Activated T-cell treated with anti-CD3 and anti-CD28 coated beads, Interleukin-2, amount 50 U/mL, for 24 hours (primary cell): Measurements from ENCODE around the gene HDHD2.

ENCODE experiments used
- DNase-seq: peaks from one replicate; pipeline ENCODE4 v3.0.0-alpha.2; 2020
- H3K27ac Mint-ChIP-seq: 2 replicates; pipeline ENCODE4 v1.8.0; 2020; ENCODE audit warnings: mild to moderate bottlenecking, mixed read lengths
- H3K27me3 Mint-ChIP-seq: 2 replicates; pipeline ENCODE4 v1.8.0; 2020; ENCODE audit warnings: mixed read lengths
- H3K36me3 Mint-ChIP-seq: 2 replicates; pipeline ENCODE4 v1.8.0; 2020; ENCODE audit warnings: low read depth, mixed read lengths
- H3K4me1 Mint-ChIP-seq: 2 replicates; pipeline ENCODE4 v1.8.0; 2020; ENCODE audit warnings: low read depth, mixed read lengths
- H3K4me3 Mint-ChIP-seq: 2 replicates; pipeline ENCODE4 v1.8.0; 2020; ENCODE audit warnings: mild to moderate bottlenecking, moderate library complexity, mixed read lengths
- H3K9me3 Mint-ChIP-seq: 2 replicates; pipeline ENCODE4 v1.8.0; 2020; ENCODE audit warnings: mixed read lengths

Gene HDHD2

GRCh38 chr18:47062471-47062870, 87.8 kb downstream of the HDHD2 start:
- Mint-ChIP-seq H3K9me3 (no peaks in the 10 kb centered on the region), H3K36me3 (no peaks in the 10 kb centered on the region), H3K27me3 (no peaks in the 10 kb centered on the region), H3K4me3 (no peak overlapping the region), H3K4me1 (no peaks in the 10 kb centered on the region), H3K27ac (no peak overlapping the region)
- DNase-seq = no peak
